ENCODE results near the gene OSCP1. TPM values are rescaled to one million over a fixed set of nuclear protein-coding genes. Genes with fewer than 3 reads are reported as not detected.

The OSCP1 gene
- total and polyA plus RNA-seq, 2 experiments from 2014 or later, result 2.2 to 2.6 TPM

DNA sequence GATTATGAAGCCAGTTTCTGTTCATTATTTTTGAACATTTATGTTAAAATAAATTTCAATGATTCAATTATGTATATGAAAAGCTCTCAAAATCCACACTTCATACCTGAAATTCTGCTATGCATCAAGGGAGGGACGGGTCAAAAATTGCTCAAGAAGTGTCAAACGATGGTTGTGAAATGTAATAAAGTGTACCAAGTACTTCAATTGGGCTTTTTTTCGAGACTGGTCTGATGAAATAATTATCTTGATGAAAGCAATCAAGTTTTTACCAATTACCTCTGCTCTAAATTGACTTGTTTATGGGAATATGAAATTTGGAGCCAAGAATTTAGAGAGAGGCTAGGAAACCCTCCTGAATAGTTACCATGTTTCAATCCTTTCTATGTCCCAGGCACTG, 7.9 kb downstream of the OSCP1 start (continued):
- TF ChIP-seq, protein P1, sequence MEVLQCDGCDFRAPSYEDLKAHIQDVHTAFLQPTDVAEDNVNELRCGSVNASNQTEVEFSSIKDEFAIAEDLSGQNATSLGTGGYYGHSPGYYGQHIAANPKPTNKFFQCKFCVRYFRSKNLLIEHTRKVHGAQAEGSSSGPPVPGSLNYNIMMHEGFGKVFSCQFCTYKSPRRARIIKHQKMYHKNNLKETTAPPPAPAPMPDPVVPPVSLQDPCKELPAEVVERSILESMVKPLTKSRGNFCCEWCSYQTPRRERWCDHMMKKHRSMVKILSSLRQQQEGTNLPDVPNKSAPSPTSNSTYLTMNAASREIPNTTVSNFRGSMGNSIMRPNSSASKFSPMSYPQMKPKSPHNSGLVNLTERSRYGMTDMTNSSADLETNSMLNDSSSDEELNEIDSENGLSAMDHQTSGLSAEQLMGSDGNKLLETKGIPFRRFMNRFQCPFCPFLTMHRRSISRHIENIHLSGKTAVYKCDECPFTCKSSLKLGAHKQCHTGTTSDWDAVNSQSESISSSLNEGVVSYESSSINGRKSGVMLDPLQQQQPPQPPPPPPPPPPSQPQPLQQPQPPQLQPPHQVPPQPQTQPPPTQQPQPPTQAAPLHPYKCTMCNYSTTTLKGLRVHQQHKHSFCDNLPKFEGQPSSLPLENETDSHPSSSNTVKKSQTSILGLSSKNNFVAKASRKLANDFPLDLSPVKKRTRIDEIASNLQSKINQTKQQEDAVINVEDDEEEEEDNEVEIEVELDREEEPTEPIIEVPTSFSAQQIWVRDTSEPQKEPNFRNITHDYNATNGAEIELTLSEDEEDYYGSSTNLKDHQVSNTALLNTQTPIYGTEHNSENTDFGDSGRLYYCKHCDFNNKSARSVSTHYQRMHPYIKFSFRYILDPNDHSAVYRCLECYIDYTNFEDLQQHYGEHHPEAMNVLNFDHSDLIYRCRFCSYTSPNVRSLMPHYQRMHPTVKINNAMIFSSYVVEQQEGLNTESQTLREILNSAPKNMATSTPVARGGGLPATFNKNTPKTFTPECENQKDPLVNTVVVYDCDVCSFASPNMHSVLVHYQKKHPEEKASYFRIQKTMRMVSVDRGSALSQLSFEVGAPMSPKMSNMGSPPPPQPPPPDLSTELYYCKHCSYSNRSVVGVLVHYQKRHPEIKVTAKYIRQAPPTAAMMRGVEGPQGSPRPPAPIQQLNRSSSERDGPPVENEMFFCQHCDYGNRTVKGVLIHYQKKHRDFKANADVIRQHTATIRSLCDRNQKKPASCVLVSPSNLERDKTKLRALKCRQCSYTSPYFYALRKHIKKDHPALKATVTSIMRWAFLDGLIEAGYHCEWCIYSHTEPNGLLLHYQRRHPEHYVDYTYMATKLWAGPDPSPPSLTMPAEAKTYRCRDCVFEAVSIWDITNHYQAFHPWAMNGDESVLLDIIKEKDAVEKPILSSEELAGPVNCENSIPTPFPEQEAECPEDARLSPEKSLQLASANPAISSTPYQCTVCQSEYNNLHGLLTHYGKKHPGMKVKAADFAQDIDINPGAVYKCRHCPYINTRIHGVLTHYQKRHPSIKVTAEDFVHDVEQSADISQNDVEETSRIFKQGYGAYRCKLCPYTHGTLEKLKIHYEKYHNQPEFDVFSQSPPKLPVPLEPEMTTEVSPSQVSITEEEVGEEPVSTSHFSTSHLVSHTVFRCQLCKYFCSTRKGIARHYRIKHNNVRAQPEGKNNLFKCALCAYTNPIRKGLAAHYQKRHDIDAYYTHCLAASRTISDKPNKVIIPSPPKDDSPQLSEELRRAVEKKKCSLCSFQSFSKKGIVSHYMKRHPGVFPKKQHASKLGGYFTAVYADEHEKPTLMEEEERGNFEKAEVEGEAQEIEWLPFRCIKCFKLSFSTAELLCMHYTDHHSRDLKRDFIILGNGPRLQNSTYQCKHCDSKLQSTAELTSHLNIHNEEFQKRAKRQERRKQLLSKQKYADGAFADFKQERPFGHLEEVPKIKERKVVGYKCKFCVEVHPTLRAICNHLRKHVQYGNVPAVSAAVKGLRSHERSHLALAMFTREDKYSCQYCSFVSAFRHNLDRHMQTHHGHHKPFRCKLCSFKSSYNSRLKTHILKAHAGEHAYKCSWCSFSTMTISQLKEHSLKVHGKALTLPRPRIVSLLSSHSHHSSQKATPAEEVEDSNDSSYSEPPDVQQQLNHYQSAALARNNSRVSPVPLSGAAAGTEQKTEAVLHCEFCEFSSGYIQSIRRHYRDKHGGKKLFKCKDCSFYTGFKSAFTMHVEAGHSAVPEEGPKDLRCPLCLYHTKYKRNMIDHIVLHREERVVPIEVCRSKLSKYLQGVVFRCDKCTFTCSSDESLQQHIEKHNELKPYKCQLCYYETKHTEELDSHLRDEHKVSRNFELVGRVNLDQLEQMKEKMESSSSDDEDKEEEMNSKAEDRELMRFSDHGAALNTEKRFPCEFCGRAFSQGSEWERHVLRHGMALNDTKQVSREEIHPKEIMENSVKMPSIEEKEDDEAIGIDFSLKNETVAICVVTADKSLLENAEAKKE (CRISPR knock-in tag; IDR thresholded peaks at IDR 0.05), result no peak
- TF ChIP-seq ZNF114 (CRISPR knock-in tag; IDR thresholded peaks at IDR 0.05) (no peak), EZH2 (IDR thresholded peaks at IDR 0.05; ENCODE audit: low read depth, unreplicated experiment) (no peak), CREB1 (CRISPR knock-in tag; IDR thresholded peaks at IDR 0.05; ENCODE audit: low read depth) (no peak), ZNF331 (CRISPR knock-in tag; IDR thresholded peaks at IDR 0.05; ENCODE audit: low read depth) (no peak), NANOG (IDR thresholded peaks at IDR 0.05; ENCODE audit: borderline replicate concordance) (no peak)
- TF ChIP-seq, protein P2, sequence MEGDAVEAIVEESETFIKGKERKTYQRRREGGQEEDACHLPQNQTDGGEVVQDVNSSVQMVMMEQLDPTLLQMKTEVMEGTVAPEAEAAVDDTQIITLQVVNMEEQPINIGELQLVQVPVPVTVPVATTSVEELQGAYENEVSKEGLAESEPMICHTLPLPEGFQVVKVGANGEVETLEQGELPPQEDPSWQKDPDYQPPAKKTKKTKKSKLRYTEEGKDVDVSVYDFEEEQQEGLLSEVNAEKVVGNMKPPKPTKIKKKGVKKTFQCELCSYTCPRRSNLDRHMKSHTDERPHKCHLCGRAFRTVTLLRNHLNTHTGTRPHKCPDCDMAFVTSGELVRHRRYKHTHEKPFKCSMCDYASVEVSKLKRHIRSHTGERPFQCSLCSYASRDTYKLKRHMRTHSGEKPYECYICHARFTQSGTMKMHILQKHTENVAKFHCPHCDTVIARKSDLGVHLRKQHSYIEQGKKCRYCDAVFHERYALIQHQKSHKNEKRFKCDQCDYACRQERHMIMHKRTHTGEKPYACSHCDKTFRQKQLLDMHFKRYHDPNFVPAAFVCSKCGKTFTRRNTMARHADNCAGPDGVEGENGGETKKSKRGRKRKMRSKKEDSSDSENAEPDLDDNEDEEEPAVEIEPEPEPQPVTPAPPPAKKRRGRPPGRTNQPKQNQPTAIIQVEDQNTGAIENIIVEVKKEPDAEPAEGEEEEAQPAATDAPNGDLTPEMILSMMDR (conservative IDR thresholded peaks at IDR 0.05; ENCODE audit: low read depth in 2 of 2), result no peak

DNA sequence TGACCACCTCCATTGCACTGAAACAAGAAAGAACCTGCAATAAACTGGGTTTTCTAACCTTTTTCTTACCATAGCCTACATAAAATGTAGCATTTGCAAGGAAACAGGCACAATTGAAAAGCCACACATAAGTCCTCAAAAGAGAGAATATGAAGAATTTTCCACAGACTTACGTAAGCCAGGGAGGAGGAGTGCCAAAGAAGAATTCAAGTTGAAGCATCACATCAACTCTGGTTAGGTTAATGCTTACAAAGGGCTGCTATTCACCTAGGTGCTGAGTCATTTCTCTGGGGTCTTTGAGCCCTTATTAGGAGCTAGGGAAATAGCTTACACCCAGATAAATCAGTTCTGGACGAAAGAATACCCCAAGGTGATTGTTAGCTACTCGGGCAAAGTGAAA, 9.6 kb downstream of the OSCP1 start:
- Histone ChIP-seq H3K9me2 (ENCODE audit: insufficient read depth) (no peaks in the 10 kb centered on the region), H3K4me2 (0 out of 2 replicates have a peak overlapping the region, but pooled peaks have one; percentile 14), H2AFZ (peak overlapping the region; percentile 64; the same call in 1 of the 2 replicates), H3K4me1 (ENCODE audit: insufficient read depth) (peaks cover 14% of the 10 kb centered on the region), H4K20me1 (replicated peaks; ENCODE audit: insufficient read depth) (no peaks in the 10 kb centered on the region), H3F3A (replicated peaks; ENCODE audit: low read depth) (no peaks in the 10 kb centered on the region), H3K79me2 (replicated peaks; ENCODE audit: insufficient read depth) (no peaks in the 10 kb centered on the region), H3K27me3 (ENCODE audit: insufficient read depth) (no peaks in the 10 kb centered on the region), H3K4me3 (no peak overlapping the region), H3K36me3 (ENCODE audit: insufficient read depth) (no peaks in the 10 kb centered on the region), H3K27ac (ENCODE audit: low read depth) (peak overlapping the region; percentile 83)
- Mint-ChIP-seq H3K9me3 (no peaks in the 10 kb centered on the region), H3K36me3 (ENCODE audit: low read depth) (no peaks in the 10 kb centered on the region), H3K4me3 (no peak overlapping the region), H3K4me1 (peaks cover 13% of the 10 kb centered on the region; the same call in 2 of the 3 replicates), H3K27me3 (ENCODE audit: insufficient read depth, low read depth, poor library complexity) (peaks cover 4% of the 10 kb centered on the region), H3K27ac (peak overlapping the region; percentile 46; the same call in 1 of the 2 replicates)
- DNase-seq (ENCODE audit: low spot score) (peak; percentile 18), ATAC-seq (peak; percentile 29)
- no peak for TF ChIP-seq ZNF331 (CRISPR knock-in tag; IDR thresholded peaks at IDR 0.05; ENCODE audit: low read depth)
- TF ChIP-seq NANOG (IDR thresholded peaks at IDR 0.05; ENCODE audit: borderline replicate concordance), result no peak
- TF ChIP-seq, protein P3, sequence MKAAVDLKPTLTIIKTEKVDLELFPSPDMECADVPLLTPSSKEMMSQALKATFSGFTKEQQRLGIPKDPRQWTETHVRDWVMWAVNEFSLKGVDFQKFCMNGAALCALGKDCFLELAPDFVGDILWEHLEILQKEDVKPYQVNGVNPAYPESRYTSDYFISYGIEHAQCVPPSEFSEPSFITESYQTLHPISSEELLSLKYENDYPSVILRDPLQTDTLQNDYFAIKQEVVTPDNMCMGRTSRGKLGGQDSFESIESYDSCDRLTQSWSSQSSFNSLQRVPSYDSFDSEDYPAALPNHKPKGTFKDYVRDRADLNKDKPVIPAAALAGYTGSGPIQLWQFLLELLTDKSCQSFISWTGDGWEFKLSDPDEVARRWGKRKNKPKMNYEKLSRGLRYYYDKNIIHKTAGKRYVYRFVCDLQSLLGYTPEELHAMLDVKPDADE (IDR thresholded peaks at IDR 0.05), result no peak
- TF ChIP-seq CREB1 (CRISPR knock-in tag; IDR thresholded peaks at IDR 0.05; ENCODE audit: low read depth), result no peak
